GM21576 (cell line): ENCODE data around the gene TMEM220.
"Not testable (repeated sequence)": the region's sequence is repeated elsewhere in the genome, so short reads cannot be mapped to it uniquely, and the experiment has no call there.

Experiments
- ATAC-seq: cut with Tn5 transposase; IDR thresholded peaks from one replicate; pipeline ENCODE4 v1.9.1; 2021; ENCODE audit warnings: mild to moderate bottlenecking, moderate library complexity; ENCODE audit not compliant: unreplicated experiment

Gene TMEM220

GRCh38 chr17:10731408-10731879 lies 1.6 kb upstream of the TMEM220 start:
- ATAC-seq: no peak

DNA sequence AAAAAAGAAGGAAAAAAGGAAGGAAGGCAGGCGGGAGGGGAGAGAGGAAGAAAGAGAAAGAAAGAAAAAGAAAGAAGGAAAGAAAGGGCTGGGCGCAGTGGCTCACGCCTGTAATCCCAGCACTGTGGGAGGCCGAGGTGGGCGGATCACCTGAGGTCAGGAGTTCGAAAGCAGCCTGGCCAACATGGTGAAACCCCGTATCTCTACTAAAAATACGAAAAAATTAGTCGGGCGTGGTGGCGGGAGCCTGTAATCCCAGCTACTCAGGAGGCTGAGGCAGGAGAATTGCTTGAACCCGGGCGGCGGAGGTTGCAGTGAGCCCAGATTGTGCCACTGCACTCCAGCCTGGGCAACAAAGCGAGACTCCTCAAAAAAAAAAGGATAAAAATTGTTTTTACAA lies 424 bp upstream of the TMEM220 start:
- ATAC-seq: not testable (repeated sequence)

- no peak for ATAC-seq
Measured at GRCh38 chr17:10728331-10728892, 1.4 kb downstream of the TMEM220 start.

DNA sequence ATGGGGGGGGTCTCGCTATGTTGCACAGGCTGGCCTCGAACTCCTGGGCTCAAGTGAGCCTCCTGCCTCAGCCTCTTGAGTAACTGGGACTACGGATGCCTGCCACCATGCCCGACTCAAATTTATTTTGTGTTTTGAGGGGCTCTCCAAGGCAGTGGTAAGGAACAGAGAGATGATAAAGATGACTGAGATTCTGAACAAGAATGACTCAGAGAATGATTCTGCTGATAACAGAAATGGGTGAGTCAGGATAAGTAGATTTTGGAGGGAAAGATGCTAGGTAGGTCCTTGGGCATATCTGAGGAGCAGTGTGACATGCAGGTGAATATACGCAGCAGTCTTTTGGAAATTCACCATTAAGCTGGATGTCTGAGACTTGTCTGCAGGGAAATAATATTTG lies 2.6 kb downstream of the TMEM220 start:
- no peak for ATAC-seq

DNA sequence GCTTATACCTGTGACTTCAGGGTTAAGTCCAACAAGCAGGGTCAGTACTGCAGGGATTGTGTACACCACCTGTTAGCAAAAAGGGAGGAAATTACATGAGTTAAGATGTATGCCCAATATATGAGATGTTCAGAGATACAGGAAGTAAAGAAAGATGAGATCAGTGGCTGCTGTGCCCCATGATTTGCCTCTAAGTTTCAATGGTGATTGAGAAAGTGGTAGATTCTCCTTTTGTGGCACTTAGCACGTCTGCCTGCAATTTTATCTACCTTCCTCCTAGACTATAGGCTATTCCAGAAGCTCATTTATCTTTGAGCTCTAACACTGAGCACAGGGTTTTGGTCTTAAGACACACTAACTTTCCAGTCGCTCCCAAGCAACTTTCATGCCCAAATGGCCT lies 3.6 kb downstream of the TMEM220 start:
- ATAC-seq: no peak

DNA sequence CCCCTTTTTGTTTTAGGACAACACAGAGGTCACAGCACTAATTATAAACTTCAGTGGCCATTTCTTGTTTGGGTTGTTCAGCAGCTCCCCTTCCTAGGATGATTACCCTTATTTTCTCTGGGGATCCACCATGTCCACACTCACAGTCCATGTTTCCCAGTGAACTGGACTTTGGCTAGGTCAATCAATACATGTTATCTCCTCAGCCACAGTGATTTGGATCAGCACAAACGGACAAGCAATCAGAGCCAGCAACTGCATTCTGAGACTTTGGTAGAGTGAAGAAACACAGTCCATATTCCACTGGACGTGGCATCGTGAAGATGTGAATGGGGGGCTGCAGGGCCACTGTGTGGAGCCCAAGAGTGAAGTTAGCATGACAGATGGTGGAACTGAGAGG lies 4.6 kb downstream of the TMEM220 start:
- no peak for ATAC-seq

DNA sequence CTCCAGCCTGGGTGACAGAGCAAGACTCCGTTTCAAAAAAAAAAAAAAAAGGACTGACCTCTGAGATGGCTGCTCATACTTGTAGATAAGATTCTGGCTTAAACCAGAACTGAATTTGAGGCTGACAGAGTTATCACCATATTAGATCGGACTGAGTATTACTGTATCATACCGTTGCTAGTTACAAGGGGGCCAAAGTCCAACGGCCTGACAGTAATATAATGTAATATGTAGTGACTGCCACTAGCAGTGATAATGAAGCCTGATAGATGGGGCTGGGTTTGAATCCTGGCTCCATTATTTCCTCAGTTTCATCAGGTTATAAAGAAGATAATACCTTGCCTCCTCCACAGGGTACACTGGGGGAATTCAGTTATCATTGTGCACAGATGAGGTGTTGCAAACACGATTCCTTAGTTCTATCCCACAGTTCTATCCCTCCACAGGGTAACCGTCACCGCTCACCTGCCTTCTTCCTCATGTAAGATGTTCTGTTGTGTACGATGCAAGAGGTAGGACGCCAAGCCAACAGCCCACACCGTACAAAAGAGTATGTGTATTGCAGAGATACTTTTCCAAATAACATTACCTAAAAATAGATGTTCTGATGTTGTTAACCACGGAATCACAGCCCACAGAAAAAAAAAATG lies 5.2 kb downstream of the TMEM220 start:
- ATAC-seq: no peak

DNA sequence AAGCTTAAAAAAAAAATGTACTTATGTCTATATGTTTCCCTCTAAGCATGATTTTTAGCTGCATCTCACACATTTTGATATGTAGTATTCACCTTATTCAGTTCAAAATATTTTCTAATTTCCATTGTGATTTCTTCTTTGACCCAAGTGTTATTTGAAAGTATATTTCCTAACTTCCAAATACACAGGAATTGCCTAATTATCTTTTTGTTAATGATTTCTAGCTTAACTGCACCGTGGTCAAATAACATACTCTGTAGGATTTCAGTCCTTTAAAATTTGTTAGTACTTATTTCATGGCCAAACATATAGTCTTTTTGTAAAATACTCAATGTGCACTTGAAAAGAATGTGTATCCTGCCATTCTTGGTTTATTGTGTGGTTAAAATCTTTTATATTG lies 11.3 kb downstream of the TMEM220 start:
- ATAC-seq: no peak

DNA sequence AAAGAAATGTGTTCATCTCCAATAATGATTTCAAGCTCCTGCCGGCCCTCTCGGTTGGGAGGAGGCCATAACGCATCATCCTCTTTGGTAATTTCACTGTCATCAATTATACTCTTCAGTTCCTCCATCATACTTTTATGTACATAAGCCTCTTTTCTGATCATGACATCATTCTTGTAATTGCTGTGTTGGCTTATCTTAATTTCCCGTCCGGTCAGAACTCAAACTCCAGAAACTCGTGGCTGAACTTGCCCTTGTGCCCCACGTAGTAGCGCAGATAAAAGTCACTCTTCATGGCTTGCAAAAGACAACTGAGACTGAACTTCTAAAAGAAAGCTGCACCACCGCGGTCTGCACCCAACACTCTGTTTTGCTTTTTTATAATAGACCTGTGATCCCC lies 13.6 kb downstream of the TMEM220 start:
- no peak for ATAC-seq

GRCh38 chr17:10713318-10713717 lies 16.5 kb downstream of the TMEM220 start:
- no peak for ATAC-seq

DNA sequence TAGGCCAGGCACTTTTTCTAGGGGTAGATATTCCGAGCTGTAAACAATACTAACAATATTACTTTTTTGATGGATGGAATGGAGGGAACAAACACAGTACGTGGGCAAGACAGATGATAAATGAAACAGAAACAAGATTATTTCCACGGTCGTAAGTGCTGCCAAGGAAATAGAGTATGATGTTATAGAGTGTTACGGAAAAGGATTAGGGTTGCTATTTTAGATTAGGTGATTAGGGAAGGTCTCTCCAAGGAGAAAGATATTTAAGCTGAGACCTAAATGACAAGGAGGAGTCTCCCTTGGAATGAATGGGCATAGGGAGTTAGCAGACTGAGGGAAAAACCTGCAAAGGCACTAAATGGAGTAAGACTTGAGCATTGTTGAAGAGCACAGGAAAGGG lies 24.1 kb downstream of the TMEM220 start:
- ATAC-seq: no peak

- no peak for ATAC-seq
Measured at GRCh38 chr17:10702574-10702973, 27.2 kb downstream of the TMEM220 start.

- no peak for ATAC-seq
Measured at GRCh38 chr17:10699856-10700255, 30.0 kb downstream of the TMEM220 start.

- no peak for ATAC-seq
Measured at GRCh38 chr17:10698096-10698818, 31.6 kb downstream of the TMEM220 start.

DNA sequence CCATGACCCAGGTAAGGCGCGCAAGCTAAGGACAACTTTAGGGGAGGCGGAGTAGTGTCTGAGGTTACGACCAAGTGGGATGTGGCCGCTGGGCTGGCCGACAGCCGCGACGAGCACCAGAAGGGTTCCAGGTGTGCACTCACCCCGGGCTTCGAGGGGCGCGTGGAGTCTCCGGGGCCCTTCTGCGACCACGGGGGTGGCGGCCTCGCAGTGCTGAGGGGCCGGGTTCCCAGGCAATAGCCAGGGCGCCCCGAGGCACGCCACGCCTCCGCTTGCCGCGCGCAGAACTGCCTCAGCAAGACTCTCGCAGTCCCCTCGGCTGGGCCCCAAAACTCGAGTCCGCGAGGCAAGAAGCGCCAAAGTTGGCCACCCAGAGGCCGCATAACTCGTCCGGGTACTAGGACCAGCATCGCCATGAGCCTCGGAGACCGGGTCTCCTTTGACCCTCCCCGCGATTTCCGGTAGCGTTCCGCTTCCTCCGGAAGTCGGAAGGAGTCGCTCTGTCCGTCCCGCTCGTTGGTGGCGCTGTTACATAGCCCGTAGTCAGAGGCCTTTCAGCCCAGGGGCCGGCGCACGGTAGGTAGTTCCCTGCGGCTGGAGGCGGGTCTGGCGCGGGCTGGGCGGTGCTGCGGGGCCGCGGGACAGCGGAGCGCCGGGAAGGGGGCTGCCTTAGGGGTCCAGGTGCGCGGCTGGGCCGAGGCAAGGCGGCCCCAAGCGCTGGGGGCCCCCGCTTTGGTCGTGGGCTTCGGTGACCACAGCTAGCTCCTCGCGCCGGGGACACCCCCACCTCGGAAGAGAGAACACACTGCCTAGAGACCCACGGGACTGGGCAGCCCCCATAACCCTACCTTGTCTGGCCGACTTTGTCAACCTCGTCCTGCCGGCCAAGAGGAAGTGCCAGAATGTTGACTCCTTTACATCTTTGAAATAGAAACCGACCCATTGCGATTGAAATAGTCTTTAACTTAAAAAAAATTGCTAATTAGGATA lies 32.4 kb downstream of the TMEM220 start, which contains the start of the genes ADPRM and SCO1:
TSS of gene ADPRM (plus strand) at position 503 of the 990 bp plus-strand sequence. CDS start 7,333 bp downstream, outside the sequence.
TSS of gene SCO1 (minus strand) at position 442 of the 990 bp plus-strand sequence. CDS start at position 416, 26 bp downstream.
- ATAC-seq: peak; percentile 95

GRCh38 chr17:10695875-10696407 lies 33.9 kb downstream of the TMEM220 start:
- not testable (repeated sequence) for ATAC-seq

DNA sequence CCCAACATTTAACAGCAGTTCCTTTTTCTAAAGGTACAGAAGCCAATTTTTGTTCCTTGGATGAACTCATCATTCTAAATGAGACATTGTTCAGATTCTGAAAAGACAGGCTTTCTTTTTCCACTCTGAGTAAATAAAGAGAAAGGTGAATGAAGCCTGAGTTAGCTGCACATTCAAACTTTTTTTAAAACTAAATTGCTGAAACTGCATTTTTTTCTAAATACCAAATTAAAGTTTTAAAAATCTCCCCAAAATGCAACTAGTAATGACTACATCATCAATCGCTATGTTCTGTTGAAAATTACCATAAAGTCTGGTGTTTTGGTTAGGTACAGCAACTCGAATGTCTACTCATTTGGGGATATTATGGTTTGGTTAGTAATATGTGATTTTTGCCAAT lies 42.3 kb downstream of the TMEM220 start:
- no peak for ATAC-seq

- ATAC-seq: no peak
Measured at GRCh38 chr17:10683853-10684252, 46.0 kb downstream of the TMEM220 start.

DNA sequence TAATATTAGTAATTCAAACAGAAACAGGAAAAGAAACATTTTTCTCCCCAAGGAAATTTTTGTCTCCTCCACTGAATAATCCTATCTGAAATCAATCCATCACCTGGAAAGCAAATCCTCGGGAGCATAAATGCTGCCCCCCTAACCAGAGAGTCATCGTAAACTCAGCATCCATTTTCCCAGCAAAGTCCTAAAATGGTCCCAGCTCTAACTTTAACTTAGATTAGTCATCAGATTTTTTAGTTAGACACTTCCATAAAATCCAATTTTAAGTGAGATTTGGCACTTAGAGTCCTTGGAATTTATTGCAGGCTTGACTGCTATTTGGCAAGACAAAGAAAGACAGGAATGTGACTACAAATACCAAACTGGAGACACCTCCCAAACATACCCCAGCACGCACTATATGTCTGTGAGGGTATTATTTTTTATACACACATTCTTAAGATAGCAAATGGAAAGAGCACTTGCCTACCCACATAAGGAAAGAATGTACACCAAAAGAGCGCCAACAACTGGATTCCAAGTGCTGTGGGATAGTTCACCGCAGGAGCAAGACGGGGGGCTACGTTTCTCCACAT lies 47.9 kb downstream of the TMEM220 start:
- no peak for ATAC-seq

DNA sequence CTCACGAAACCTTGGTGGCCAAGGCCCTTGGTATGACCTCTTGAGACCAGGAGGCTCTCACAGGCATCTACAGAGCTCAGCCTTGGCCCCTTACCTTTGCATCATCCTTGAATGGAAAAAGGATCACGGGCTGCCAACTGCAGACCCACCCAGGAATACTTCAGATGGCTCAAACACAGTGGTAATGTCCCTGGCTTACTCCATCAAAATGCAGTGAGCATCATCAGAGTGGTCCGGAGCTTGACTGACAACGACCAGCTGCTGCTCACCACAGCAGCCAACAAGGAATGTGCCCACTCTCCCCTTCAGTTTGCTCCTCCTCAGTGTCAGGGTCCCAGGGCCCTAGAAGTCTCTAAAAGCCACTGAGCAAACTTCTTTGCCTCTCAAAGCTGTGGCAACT lies 55.1 kb downstream of the TMEM220 start:
- no peak for ATAC-seq
